EL (cell line): ENCODE measurements around the gene CYP24A1.
A peak's percentile ranks its signal among the peaks of the same experiment; 100 is the strongest.
"Not testable (repeated sequence)": the region's sequence is repeated elsewhere in the genome, so short reads cannot be mapped to it uniquely, and the experiment has no call there.

ENCODE experiments used
- DNase-seq: peaks from one replicate; pipeline ENCODE4 v3.0.0-alpha.2; 2016

Gene CYP24A1

DNA sequence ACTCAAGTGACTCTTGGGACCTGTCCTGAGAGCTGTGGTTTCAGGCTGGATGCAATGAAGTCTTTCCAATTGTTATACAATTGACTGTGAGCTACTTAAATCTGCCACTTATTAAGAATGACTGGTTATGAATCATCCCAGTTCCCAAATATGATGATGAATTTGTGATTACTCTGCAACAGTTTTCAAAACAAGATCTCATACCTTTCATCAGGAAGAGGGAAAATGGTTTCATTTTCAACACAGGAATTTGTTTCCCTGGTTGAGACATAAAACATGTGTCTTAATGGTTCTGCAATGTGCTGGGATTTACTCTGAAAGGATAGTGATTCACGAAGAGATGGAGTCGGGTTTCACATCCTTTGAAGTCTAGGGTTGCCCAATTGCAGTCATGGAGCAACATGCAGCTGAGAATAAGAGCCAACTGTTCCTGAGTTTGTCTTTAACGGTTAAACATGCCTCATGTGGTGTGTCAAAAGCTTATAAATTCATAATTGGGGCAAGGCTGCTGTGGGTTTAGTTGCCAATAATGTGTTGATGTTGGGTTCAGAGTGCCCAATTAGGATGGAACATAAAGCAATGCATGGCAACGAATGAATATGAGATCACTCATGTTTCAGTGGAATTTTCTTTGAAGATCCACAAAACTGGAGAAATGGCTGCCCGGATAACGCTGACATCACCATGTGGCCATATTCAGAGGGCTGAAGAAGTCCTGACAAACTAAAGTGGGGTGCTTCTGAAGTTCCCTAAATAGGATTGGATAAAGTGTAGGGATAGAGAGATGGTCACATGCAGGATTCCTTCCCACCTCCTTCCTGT lies 41.0 kb downstream of the CYP24A1 start:
- peak; percentile 97 for DNase-seq

- no peak for DNase-seq
Observed at GRCh38 chr20:54131675-54132611, 41.8 kb downstream of the CYP24A1 start.

DNA sequence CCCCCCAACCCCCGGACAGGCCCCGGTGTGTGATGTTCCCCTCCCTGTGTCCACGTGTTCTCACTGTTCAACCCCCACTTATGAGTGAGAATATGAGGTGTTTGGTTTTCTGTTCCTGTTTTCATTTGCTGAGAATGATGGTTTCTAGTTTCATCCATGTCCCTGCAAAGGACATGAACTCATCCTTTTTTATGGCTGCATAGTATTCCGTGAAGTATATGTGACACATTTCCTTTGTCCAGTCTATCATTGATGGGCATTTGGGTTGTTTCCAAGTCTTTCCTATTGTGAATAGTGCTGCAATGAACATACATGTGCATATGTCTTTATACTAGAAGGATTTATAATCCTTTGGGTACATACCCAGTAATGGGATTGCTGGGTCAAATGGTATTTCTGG lies 42.7 kb downstream of the CYP24A1 start:
- DNase-seq, result not testable (repeated sequence)

DNA sequence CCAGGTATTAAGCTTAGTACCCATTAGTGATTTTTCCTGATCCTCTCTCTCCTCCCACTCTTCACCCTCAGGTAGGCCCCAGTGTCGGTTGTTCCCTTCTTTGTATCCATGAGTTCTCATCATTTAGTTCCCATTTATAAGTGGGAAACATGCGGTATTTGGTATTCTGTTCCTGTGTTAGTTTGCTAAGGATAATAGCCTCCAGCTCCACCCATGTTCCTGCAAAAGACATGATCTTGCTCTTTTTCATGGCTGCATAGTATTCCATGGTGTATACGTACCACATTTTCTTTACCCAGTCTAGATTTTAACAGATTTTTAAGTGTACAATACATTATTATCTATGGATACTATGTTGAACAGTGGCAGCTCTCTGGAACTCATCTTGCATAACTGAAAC lies 44.4 kb downstream of the CYP24A1 start:
- no peak for DNase-seq

GRCh38 chr20:54127855-54128574 lies 45.8 kb downstream of the CYP24A1 start:
- peak; percentile 10 for DNase-seq

DNA sequence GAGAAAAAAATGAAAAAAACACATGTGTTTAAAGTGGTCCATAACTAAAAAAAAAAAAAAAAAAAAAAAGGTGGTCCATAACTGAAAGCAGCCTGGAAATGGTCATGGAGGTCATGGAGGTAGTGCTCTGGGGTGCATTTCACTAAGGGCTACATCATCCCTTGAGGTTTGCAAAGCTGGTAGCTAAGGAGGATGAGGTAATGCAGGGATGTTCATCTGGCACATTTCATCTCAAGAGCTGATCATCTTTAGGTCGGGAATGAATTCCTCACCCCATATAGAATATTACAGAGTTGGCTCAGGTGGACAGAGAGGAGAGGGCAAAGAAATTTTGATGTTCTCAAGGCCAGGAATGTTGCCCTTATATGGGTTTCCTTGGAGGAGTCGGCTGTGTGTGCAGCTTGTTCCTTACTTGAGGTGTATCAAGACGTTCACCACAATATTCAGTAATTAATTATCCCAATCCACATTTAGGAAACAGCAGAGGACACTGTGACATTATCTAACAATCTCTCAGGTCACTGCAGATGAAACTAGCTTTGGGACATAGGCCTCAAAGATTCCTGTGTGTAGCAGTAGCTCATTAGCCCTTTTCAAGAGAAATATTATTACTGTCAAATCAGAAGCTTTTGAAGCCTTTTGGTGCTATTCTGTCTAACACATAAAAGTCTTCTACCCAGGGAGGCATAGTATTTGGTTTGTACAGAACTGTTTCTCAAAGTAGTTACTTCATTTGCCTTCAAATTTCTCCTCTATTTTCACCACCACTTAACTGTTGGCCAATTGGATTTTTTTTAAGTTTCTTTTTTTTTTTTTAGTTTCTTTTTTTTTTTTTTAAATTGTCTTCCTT lies 46.8 kb downstream of the CYP24A1 start:
- peak; percentile 23 for DNase-seq

DNA sequence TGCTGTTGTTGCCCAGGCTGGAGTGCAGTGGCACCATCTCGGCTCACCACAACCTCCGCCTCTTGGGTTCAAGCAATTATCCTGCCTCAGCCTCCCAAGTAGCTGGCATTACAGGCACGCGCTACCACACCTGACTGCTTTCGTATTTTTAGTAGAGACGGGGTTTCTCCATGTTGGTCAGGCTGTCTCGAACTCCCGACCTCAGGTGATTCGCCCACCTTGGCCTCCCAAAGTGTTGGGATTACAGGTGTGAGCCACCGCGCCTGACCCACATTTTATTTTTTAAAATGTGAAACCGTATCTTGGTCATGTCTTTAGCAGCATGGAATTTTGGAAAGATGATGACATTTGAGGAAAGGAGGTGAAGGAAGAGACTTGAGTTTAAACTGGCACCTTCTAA lies 47.5 kb downstream of the CYP24A1 start:
- DNase-seq, result not testable (repeated sequence)

- DNase-seq, result peak; percentile 95
Observed at GRCh38 chr20:54123587-54124180, 50.1 kb downstream of the CYP24A1 start.

DNA sequence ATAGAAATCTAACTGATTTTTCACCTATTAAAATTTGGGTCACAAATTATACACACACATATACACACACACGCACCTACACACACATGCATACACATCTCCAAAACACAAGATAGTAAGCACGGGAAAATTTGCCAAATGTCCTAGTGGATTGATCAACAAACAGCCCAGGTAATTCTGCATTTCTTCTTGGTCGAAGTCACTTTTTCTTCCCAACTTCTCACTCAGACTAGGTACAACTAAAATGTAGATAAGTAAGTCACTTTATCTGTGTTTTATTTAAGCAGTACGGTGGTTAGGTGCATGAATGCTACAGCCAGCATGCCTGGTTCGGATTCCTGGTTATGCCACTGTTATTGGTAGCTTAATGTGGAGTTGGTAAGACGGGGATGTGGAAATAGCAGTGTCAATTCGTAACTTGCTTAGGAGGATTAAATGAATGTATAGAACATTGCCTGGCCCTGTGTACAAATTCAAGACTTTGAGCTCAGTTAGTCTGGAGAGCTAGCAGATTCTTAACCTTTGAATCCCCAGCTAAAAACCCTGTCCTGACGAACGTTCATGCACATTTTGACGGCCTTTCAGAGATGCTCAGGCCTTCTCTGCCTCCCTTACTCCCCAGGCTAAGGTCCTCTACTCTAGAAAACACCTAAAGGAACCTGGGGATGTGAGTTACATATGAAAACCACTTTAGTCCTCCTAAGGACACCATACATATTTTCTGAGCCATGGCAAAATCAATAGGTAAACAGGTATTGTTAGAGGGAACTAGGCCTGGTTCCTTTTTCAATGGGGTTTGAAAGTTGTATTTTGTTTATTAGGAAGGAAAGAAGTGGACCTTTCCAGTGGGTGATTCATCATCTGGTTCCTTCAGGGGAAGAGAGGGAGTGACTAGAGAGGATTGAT lies 50.9 kb downstream of the CYP24A1 start:
- no peak for DNase-seq

- DNase-seq, result peak; percentile 56
Observed at GRCh38 chr20:54122189-54122588, 51.6 kb downstream of the CYP24A1 start.

- DNase-seq, result no peak
Observed at GRCh38 chr20:54119744-54120143, 54.0 kb downstream of the CYP24A1 start.

DNA sequence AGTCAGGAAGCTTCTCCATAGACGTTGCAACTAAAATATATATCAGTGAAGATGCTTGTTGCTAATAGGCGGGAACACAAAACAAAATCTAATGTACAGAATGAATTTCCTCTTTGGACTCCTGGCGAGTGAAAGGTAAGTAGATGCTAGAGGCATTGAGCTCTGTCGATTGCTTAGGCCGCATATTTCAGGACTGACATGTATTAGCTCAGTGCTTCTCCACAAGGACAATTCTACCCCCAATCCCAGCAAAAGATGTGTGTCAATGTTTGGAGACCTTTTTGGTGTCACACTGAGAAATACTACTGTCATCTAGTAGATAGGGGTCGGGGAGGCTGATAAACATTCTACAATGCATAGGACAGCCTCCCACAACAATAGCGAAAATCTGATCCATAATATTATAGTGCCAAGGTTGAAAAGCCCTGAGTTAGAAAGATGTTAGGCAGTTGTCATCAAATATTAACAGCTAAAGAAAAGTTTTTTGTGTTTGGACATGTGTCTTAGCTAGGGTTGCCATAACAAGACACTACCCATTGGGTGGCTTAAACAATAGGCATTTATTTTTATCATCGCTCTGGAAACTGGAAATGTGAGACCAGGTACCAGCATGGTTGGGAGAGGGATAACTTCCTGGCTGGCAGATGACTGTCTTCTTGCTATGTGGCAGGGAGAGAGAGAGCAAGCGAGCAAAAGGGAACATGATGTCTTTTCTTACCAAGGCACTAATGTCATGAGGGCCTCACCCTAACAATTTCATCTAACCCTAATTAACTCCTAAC lies 55.4 kb downstream of the CYP24A1 start:
- DNase-seq, result no peak

GRCh38 chr20:54116550-54117235 lies 57.1 kb downstream of the CYP24A1 start:
- no peak for DNase-seq

DNA sequence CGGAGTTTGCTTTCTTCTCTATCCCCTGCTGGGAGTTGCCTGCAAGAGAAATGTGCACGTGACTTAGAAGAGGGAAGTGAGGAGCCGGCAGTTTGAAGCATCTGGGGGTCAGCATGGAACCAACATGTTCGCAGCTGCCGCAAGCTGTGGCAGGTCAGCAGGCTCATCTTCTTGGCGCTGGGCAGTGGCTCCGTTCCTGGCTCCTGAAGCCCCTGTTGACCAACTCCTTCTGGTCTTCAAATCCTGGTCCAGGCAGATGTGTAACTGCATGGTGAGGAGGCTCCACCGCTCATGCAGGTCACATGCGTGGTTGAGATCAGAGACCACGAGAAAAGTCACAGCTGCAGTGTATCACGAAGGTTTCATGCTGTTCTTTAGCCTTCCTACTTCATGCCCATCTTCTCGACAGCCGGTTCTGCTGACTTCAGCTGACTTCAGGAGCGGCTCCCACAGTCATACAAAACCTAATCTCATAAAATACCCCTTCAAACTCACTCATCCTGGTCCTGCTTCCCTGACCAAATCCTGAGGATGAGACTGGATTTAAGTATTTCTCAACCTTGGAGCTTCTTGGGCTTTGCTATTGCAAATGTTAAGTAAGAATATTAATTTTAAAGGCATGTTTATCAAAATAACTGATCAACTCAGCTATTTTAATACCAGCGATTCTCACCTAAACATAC lies 58.5 kb downstream of the CYP24A1 start:
- DNase-seq, result peak; percentile 9

- no peak for DNase-seq
Observed at GRCh38 chr20:54114109-54114508, 59.7 kb downstream of the CYP24A1 start.

- no peak for DNase-seq
Observed at GRCh38 chr20:54113566-54113965, 60.2 kb downstream of the CYP24A1 start.

GRCh38 chr20:54112221-54112884 lies 61.4 kb downstream of the CYP24A1 start:
- DNase-seq, result no peak

- no peak for DNase-seq
Observed at GRCh38 chr20:54111460-54111859, 62.3 kb downstream of the CYP24A1 start.
